ENCODE measurements around the gene AANAT. TPM values are rescaled to one million over a fixed set of nuclear protein-coding genes. Genes with fewer than 3 reads are reported as not detected.

Gene AANAT
- total RNA-seq, 3 donors from 2014 or later (not counting 1 experiment from before 2014, with no cell fraction given): 0.28 to 0.50 TPM; not detected in 1

- peaks cover 59% of the 10 kb centered on the region for H3K36me3 ChIP-seq (ENCODE audit: control insufficient read depth, insufficient read depth, low read length)
- no peak overlapping the region for H3K27ac ChIP-seq (ENCODE audit: low read length)
- peak overlapping the region in 1 of 2 donors; percentile 75 for H3K27ac Mint-ChIP-seq
- H3K9me3 Mint-ChIP-seq: no peaks in the 10 kb centered on the region
- no peak overlapping the region for H3K4me3 Mint-ChIP-seq
- no peaks in the 10 kb centered on the region for H3K27me3 Mint-ChIP-seq (ENCODE audit: low read depth in 2 of 2)
- WGBS (ENCODE audit: insufficient coverage): 96% methylated on average over 35 of the region's 35 CpGs
- no peak for DNase-seq
- H3K4me1 ChIP-seq (ENCODE audit: control insufficient read depth, insufficient read depth, low read length): peaks cover 2% of the 10 kb centered on the region
- H3K36me3 Mint-ChIP-seq: no peaks in the 10 kb centered on the region
- peaks cover 0 to 16% of the 10 kb centered on the region in 2 donors for H3K4me1 Mint-ChIP-seq
- TF ChIP-seq CTCF (IDR thresholded peaks at IDR 0.05): no peak
- H3K27me3 ChIP-seq (ENCODE audit: control insufficient read depth, insufficient read depth, low read length): no peaks in the 10 kb centered on the region
- intact Hi-C loops (cut with micrococcal nuclease): no loop called here
- H3K4me3 ChIP-seq (ENCODE audit: low read length): no peak overlapping the region
- ATAC-seq: no peak
- no peaks in the 10 kb centered on the region for H3K9me3 ChIP-seq (ENCODE audit: control insufficient read depth, insufficient read depth, low read length)
Measured at GRCh38 chr17:76471498-76472257, 4.3 kb downstream of the AANAT start.

- TF ChIP-seq CTCF (IDR thresholded peaks at IDR 0.05): no peak
- Histone ChIP-seq H3K27me3 (ENCODE audit: control insufficient read depth, insufficient read depth, low read length) (no peaks in the 10 kb centered on the region), H3K4me1 (ENCODE audit: control insufficient read depth, insufficient read depth, low read length) (no peaks in the 10 kb centered on the region), H3K36me3 (ENCODE audit: control insufficient read depth, insufficient read depth, low read length) (peaks cover 65% of the 10 kb centered on the region), H3K9me3 (ENCODE audit: control insufficient read depth, insufficient read depth, low read length) (no peaks in the 10 kb centered on the region), H3K4me3 (ENCODE audit: low read length) (no peak overlapping the region), H3K27ac (ENCODE audit: low read length) (no peak overlapping the region)
- no peaks in the 10 kb centered on the region for H3K27me3 Mint-ChIP-seq (ENCODE audit: low read depth in 2 of 2)
- no peaks in the 10 kb centered on the region for H3K36me3 Mint-ChIP-seq
- 94% methylated on average over 15 of the region's 15 CpGs for WGBS (ENCODE audit: insufficient coverage)
- peaks cover 0 to 16% of the 10 kb centered on the region in 2 donors for H3K4me1 Mint-ChIP-seq
- H3K9me3 Mint-ChIP-seq: no peaks in the 10 kb centered on the region
- no peak for ATAC-seq
- H3K4me3 Mint-ChIP-seq: no peak overlapping the region
- intact Hi-C loops (cut with micrococcal nuclease): no loop called here
- no peak for DNase-seq
- no peak overlapping the region for H3K27ac Mint-ChIP-seq
Measured at GRCh38 chr17:76472258-76472645, 4.8 kb downstream of the AANAT start.

- Histone ChIP-seq H3K9me3 (ENCODE audit: control insufficient read depth, insufficient read depth, low read length) (no peaks in the 10 kb centered on the region), H3K27ac (ENCODE audit: low read length) (no peak overlapping the region), H3K36me3 (ENCODE audit: control insufficient read depth, insufficient read depth, low read length) (peaks cover 66% of the 10 kb centered on the region), H3K4me1 (ENCODE audit: control insufficient read depth, insufficient read depth, low read length) (no peaks in the 10 kb centered on the region), H3K4me3 (ENCODE audit: low read length) (no peak overlapping the region), H3K27me3 (ENCODE audit: control insufficient read depth, insufficient read depth, low read length) (no peaks in the 10 kb centered on the region)
- Mint-ChIP-seq H3K9me3 (no peaks in the 10 kb centered on the region), H3K36me3 (no peaks in the 10 kb centered on the region), H3K27ac (no peak overlapping the region), H3K27me3 (ENCODE audit: low read depth in 2 of 2) (no peaks in the 10 kb centered on the region), H3K4me3 (no peak overlapping the region), H3K4me1 (peaks cover 0 to 17% of the 10 kb centered on the region in 2 donors)
- WGBS (ENCODE audit: insufficient coverage): 96% methylated on average over 11 of the region's 11 CpGs
- intact Hi-C loops (cut with micrococcal nuclease): no loop called here
- DNase-seq: no peak
- TF ChIP-seq CTCF (IDR thresholded peaks at IDR 0.05): no peak
- ATAC-seq: no peak
Measured at GRCh38 chr17:76472726-76473125, 5.3 kb downstream of the AANAT start.
